HG03095 (cell line): ENCODE results near the gene TAS1R1.

Experiments used
- ATAC-seq: cut with Tn5 transposase; IDR thresholded peaks from one replicate; pipeline ENCODE4 v1.9.1; 2021; ENCODE audit warnings: moderate library complexity; ENCODE audit not compliant: unreplicated experiment

Gene TAS1R1

GRCh38 chr1:6601923-6602668, 47.0 kb downstream of the TAS1R1 start:
- ATAC-seq: peak; percentile 20

GRCh38 chr1:6602669-6603237, 47.6 kb downstream of the TAS1R1 start, which contains the start of gene KLHL21:
KLHL21 (minus strand) TSS chr1:6602869; CDS start chr1:6602817, 52 bp downstream.
- peak; percentile 52 for ATAC-seq

GRCh38 chr1:6603238-6603914, 48.3 kb downstream of the TAS1R1 start:
- peak; percentile 20 for ATAC-seq

- no peak for ATAC-seq
Measured at GRCh38 chr1:6603915-6604558, 48.9 kb downstream of the TAS1R1 start.

GRCh38 chr1:6612641-6613360, 57.7 kb downstream of the TAS1R1 start:
- peak; percentile 26 for ATAC-seq

GRCh38 chr1:6613361-6614018, 58.4 kb downstream of the TAS1R1 start, which contains the start of gene PHF13:
PHF13 (plus strand) TSS chr1:6613731; CDS start chr1:6614067, 336 bp downstream.
- peak; percentile 88 for ATAC-seq

- ATAC-seq: no peak
Measured at GRCh38 chr1:6614019-6614928, 59.2 kb downstream of the TAS1R1 start.

- no peak for ATAC-seq
Measured at GRCh38 chr1:6614929-6615785, 60.0 kb downstream of the TAS1R1 start.

GRCh38 chr1:6619045-6619444, 63.9 kb downstream of the TAS1R1 start:
- ATAC-seq: no peak

- ATAC-seq: no peak
Measured at GRCh38 chr1:6621429-6622391, 66.6 kb downstream of the TAS1R1 start.

GRCh38 chr1:6622396-6623152, 67.5 kb downstream of the TAS1R1 start:
- no peak for ATAC-seq

- ATAC-seq: no peak
Measured at GRCh38 chr1:6623269-6623965, 68.3 kb downstream of the TAS1R1 start.

GRCh38 chr1:6624710-6625583, 69.8 kb downstream of the TAS1R1 start, which contains the start of gene THAP3:
THAP3 (plus strand) TSS chr1:6624868; CDS start chr1:6625219, 351 bp downstream.
- ATAC-seq: peak; percentile 74

- no peak for ATAC-seq
Measured at GRCh38 chr1:6625584-6626149, 70.6 kb downstream of the TAS1R1 start.
